SJCRH30 (cell line): ENCODE results near the gene LIPG. TPM values are rescaled to one million over a fixed set of nuclear protein-coding genes. Genes with fewer than 3 reads are reported as not detected.

ENCODE experiments used
- DNase-seq, 2 experiments: peaks; one replicate each; pipeline ENCODE4 v3.0.0-alpha.2; 2015 to 2020
- H3K27ac ChIP-seq: fragments of 250-450 bp; sonication (Bioruptor Pico); 2 replicates; pipeline ENCODE4 v1.5.1; 2020; ENCODE audit warnings: mild to moderate bottlenecking, moderate library complexity
- H3K27me3 ChIP-seq: fragments of 250-450 bp; sonication (Bioruptor Pico); 2 replicates; pipeline ENCODE4 v1.5.1; 2020; ENCODE audit warnings: mild to moderate bottlenecking, moderate library complexity
- H3K36me3 ChIP-seq: fragments of 250-450 bp; sonication (Bioruptor Pico); 2 replicates; pipeline ENCODE4 v1.5.1; 2020; ENCODE audit warnings: mild to moderate bottlenecking, moderate library complexity
- H3K4me1 ChIP-seq: fragments of 250-450 bp; sonication (Bioruptor Pico); 2 replicates; pipeline ENCODE4 v1.5.1; 2020; ENCODE audit warnings: mild to moderate bottlenecking, moderate library complexity
- H3K4me3 ChIP-seq: fragments of 250-450 bp; sonication (Bioruptor Pico); 2 replicates; pipeline ENCODE4 v1.5.1; 2020; ENCODE audit warnings: mild to moderate bottlenecking, moderate library complexity
- H3K9me3 ChIP-seq: fragments of 250-450 bp; sonication (Bioruptor Pico); replicated peaks from 2 replicates; pipeline ENCODE4 v1.5.1; 2020; ENCODE audit warnings: mild to moderate bottlenecking, moderate library complexity
- total RNA-seq: library from RNA; depleted of rRNA; stranded (reverse); fragments of >200 nt; shearing (Covaris generic); gene quantifications from 2 replicates; pipeline ENCODE4 v1.2.3, GENCODE V29; 2014

The LIPG gene
- total RNA-seq, 1 experiment from 2014 or later = 37.3 TPM

GRCh38 chr18:49621301-49621700 lies 59.4 kb downstream of the LIPG start:
- Histone ChIP-seq H3K9me3 (no peaks in the 10 kb centered on the region), H3K27me3 (no peaks in the 10 kb centered on the region), H3K4me3 (peak overlapping the region; percentile 34), H3K27ac (peak overlapping the region; percentile 82), H3K36me3 (no peaks in the 10 kb centered on the region), H3K4me1 (peaks cover 62% of the 10 kb centered on the region)
- peak; percentile 62 to 86 for DNase-seq

- Histone ChIP-seq H3K4me1 (peaks cover 62% of the 10 kb centered on the region), H3K36me3 (no peaks in the 10 kb centered on the region)
- DNase-seq = peak; percentile 60 to 71
Measured at GRCh38 chr18:49621717-49622351, 60.0 kb downstream of the LIPG start.

GRCh38 chr18:49623571-49623970 lies 61.7 kb downstream of the LIPG start:
- no peak for DNase-seq
- Histone ChIP-seq H3K4me1 (peaks cover 62% of the 10 kb centered on the region), H3K27me3 (no peaks in the 10 kb centered on the region), H3K27ac (no peak overlapping the region), H3K4me3 (no peak overlapping the region), H3K36me3 (no peaks in the 10 kb centered on the region), H3K9me3 (no peaks in the 10 kb centered on the region)

More at GRCh38 chr18:49621717-49622351, 60.0 kb downstream of the LIPG start:
- no peaks in the 10 kb centered on the region for H3K9me3 ChIP-seq
- peak overlapping the region; percentile 34 for H3K4me3 ChIP-seq
- no peaks in the 10 kb centered on the region for H3K27me3 ChIP-seq
- peak overlapping the region; percentile 82 for H3K27ac ChIP-seq

- Histone ChIP-seq H3K9me3 (no peaks in the 10 kb centered on the region), H3K36me3 (no peaks in the 10 kb centered on the region), H3K27me3 (no peaks in the 10 kb centered on the region), H3K27ac (peak overlapping the region; percentile 88), H3K4me3 (no peak overlapping the region), H3K4me1 (peaks cover 55% of the 10 kb centered on the region)
- peak; percentile 79 to 91 for DNase-seq
Measured at GRCh38 chr18:49625021-49625691, 63.3 kb downstream of the LIPG start.

- H3K27me3 ChIP-seq = no peaks in the 10 kb centered on the region
- H3K9me3 ChIP-seq = no peaks in the 10 kb centered on the region
- peaks cover 44% of the 10 kb centered on the region for H3K4me1 ChIP-seq
- DNase-seq = no peak
- no peak overlapping the region for H3K4me3 ChIP-seq
- H3K27ac ChIP-seq = no peak overlapping the region
- no peaks in the 10 kb centered on the region for H3K36me3 ChIP-seq
Measured at GRCh38 chr18:49626842-49627467, 65.1 kb downstream of the LIPG start.

- Histone ChIP-seq H3K4me1 (peaks cover 32% of the 10 kb centered on the region), H3K36me3 (no peaks in the 10 kb centered on the region), H3K27ac (no peak overlapping the region), H3K9me3 (no peaks in the 10 kb centered on the region), H3K4me3 (no peak overlapping the region), H3K27me3 (no peaks in the 10 kb centered on the region)
- DNase-seq = no peak
Measured at GRCh38 chr18:49628119-49628518, 66.3 kb downstream of the LIPG start.

- no peak for DNase-seq
- H3K4me3 ChIP-seq = no peak overlapping the region
- no peaks in the 10 kb centered on the region for H3K27me3 ChIP-seq
- peaks cover 22% of the 10 kb centered on the region for H3K4me1 ChIP-seq
- no peak overlapping the region for H3K27ac ChIP-seq
- no peaks in the 10 kb centered on the region for H3K36me3 ChIP-seq
- H3K9me3 ChIP-seq = no peaks in the 10 kb centered on the region
Measured at GRCh38 chr18:49628881-49629795, 67.3 kb downstream of the LIPG start.

- no peaks in the 10 kb centered on the region for H3K9me3 ChIP-seq
- no peak for DNase-seq
- H3K36me3 ChIP-seq = no peaks in the 10 kb centered on the region
- H3K27me3 ChIP-seq = no peaks in the 10 kb centered on the region
- H3K27ac ChIP-seq = no peak overlapping the region
- peaks cover 11% of the 10 kb centered on the region for H3K4me1 ChIP-seq
- no peak overlapping the region for H3K4me3 ChIP-seq
Measured at GRCh38 chr18:49630246-49630699, 68.4 kb downstream of the LIPG start.

GRCh38 chr18:49631146-49631866 lies 69.4 kb downstream of the LIPG start:
- DNase-seq = no peak
- Histone ChIP-seq H3K9me3 (no peaks in the 10 kb centered on the region), H3K4me1 (peaks cover under 1% of the 10 kb centered on the region; the same call in 1 of the 2 replicates), H3K4me3 (no peak overlapping the region), H3K36me3 (no peaks in the 10 kb centered on the region), H3K27me3 (no peaks in the 10 kb centered on the region), H3K27ac (no peak overlapping the region)

GRCh38 chr18:49632588-49632987 lies 70.7 kb downstream of the LIPG start:
- Histone ChIP-seq H3K36me3 (no peaks in the 10 kb centered on the region), H3K9me3 (no peaks in the 10 kb centered on the region), H3K4me1 (no peaks in the 10 kb centered on the region), H3K27me3 (no peaks in the 10 kb centered on the region), H3K4me3 (no peak overlapping the region), H3K27ac (no peak overlapping the region)
- DNase-seq = no peak

- H3K4me3 ChIP-seq = no peak overlapping the region
- no peak overlapping the region for H3K27ac ChIP-seq
- no peaks in the 10 kb centered on the region for H3K9me3 ChIP-seq
- H3K27me3 ChIP-seq = no peaks in the 10 kb centered on the region
- no peak for DNase-seq
- H3K36me3 ChIP-seq = no peaks in the 10 kb centered on the region
- H3K4me1 ChIP-seq = no peaks in the 10 kb centered on the region
Measured at GRCh38 chr18:49638209-49638785, 76.4 kb downstream of the LIPG start.

- H3K36me3 ChIP-seq = no peaks in the 10 kb centered on the region
- DNase-seq = no peak
- H3K4me3 ChIP-seq = no peak overlapping the region
- no peaks in the 10 kb centered on the region for H3K9me3 ChIP-seq
- no peaks in the 10 kb centered on the region for H3K27me3 ChIP-seq
- no peaks in the 10 kb centered on the region for H3K4me1 ChIP-seq
- H3K27ac ChIP-seq = no peak overlapping the region
Measured at GRCh38 chr18:49638891-49639557, 77.2 kb downstream of the LIPG start.

- no peaks in the 10 kb centered on the region for H3K4me1 ChIP-seq
- no peak overlapping the region for H3K27ac ChIP-seq
- no peaks in the 10 kb centered on the region for H3K36me3 ChIP-seq
- H3K9me3 ChIP-seq = no peaks in the 10 kb centered on the region
- no peak for DNase-seq
- no peak overlapping the region for H3K4me3 ChIP-seq
- no peaks in the 10 kb centered on the region for H3K27me3 ChIP-seq
Measured at GRCh38 chr18:49639643-49640391, 78.0 kb downstream of the LIPG start.
